ENCODE measurements around the gene NCBP3. TPM values are rescaled to one million over a fixed set of nuclear protein-coding genes. Genes with fewer than 3 reads are reported as not detected.

NCBP3 gene
- total RNA-seq, 1 experiment from 2014 or later: 28.1 TPM

DNA sequence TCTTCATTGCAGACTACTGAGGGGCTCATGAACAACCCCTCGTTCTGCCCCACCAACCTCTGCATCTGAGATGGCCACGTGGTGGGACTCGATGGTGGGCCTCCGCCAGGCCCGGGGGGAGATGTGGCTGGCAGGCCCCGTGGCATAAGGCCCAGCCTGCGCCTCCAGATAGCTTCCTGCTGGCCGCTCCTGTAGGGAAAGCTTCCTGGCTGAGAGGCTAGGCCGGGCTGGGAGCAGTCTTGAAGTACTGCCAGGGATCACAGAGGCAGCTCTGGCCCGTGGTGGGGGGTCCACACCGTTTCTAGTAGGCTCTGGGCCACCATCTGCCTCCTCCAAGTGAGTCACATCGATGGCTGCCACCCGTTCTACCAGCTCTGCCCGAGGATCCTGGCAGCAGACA is 39.2 kb upstream of the NCBP3 start:
- DNase-seq (ENCODE audit: low read depth, low spot score) (no peak), ATAC-seq (no peak)
- Histone ChIP-seq H3K27me3 (ENCODE audit: control insufficient read depth, insufficient read depth, low read length) (no peaks in the 10 kb centered on the region), H3K4me3 (ENCODE audit: low read depth in 2 of 2, low read length in 2 of 2) (no peak overlapping the region), H3K9me3 (ENCODE audit: control insufficient read depth, insufficient read depth, low read depth, low read length) (no peaks in the 10 kb centered on the region), H3K4me1 (ENCODE audit: control insufficient read depth, insufficient read depth, low read length) (peaks cover 38% of the 10 kb centered on the region), H3K36me3 (ENCODE audit: control insufficient read depth, insufficient read depth, low read length) (no peaks in the 10 kb centered on the region), H3K27ac (ENCODE audit: low read length) (no peak overlapping the region)
- in situ Hi-C loops (cut with HindIII; ENCODE audit: low pct_unique_long_range_greater_than_20kb, low sequenced_read_pairs) (no loop called here), intact Hi-C loops (cut with micrococcal nuclease; ENCODE audit: unreplicated experiment) (no loop called here)
- TF ChIP-seq SIN3A (IDR thresholded peaks at IDR 0.05; ENCODE audit: borderline replicate concordance, insufficient read depth, low read depth, low read length): no peak
- TF ChIP-seq POLR2AphosphoS5 (IDR thresholded peaks at IDR 0.05; ENCODE audit: low read depth, low read length): no peak
- no peak for TF ChIP-seq CTCF (IDR thresholded peaks at IDR 0.05)
- TF ChIP-seq TCF7L2 (IDR thresholded peaks at IDR 0.05; ENCODE audit: low read depth, low read length): no peak
- no peak for TF ChIP-seq REST (IDR thresholded peaks at IDR 0.05; ENCODE audit: insufficient read depth in 1 of 2, low read depth in 2 of 2, low read length in 1 of 2)
- ChIA-PET CTCF (no interaction called here), POLR2A (no interaction called here)
- BruUV-seq (replicated peaks): no TSS peak

GRCh38 chr17:3884188-3884587 is 38.1 kb upstream of the NCBP3 start:
- Histone ChIP-seq H3K4me1 (ENCODE audit: control insufficient read depth, insufficient read depth, low read length) (peaks cover 27% of the 10 kb centered on the region), H3K36me3 (ENCODE audit: control insufficient read depth, insufficient read depth, low read length) (no peaks in the 10 kb centered on the region), H3K9me3 (ENCODE audit: control insufficient read depth, insufficient read depth, low read depth, low read length) (no peaks in the 10 kb centered on the region), H3K4me3 (ENCODE audit: low read depth in 2 of 2, low read length in 2 of 2) (no peak overlapping the region), H3K27ac (ENCODE audit: low read length) (no peak overlapping the region), H3K27me3 (ENCODE audit: control insufficient read depth, insufficient read depth, low read length) (no peaks in the 10 kb centered on the region)
- intact Hi-C loops (cut with micrococcal nuclease; ENCODE audit: unreplicated experiment) (no loop called here), in situ Hi-C loops (cut with HindIII; ENCODE audit: low pct_unique_long_range_greater_than_20kb, low sequenced_read_pairs) (no loop called here)
- ATAC-seq (no peak), DNase-seq (ENCODE audit: low read depth, low spot score) (no peak)
- ChIA-PET POLR2A (no interaction called here), CTCF (no interaction called here)
- no TSS peak for BruUV-seq (replicated peaks)
- TF ChIP-seq REST (IDR thresholded peaks at IDR 0.05; ENCODE audit: insufficient read depth in 1 of 2, low read depth in 2 of 2, low read length in 1 of 2): no peak
- TF ChIP-seq SIN3A (IDR thresholded peaks at IDR 0.05; ENCODE audit: borderline replicate concordance, insufficient read depth, low read depth, low read length): no peak
- TF ChIP-seq TCF7L2 (IDR thresholded peaks at IDR 0.05; ENCODE audit: low read depth, low read length): no peak
- no peak for TF ChIP-seq CTCF (IDR thresholded peaks at IDR 0.05)
- no peak for TF ChIP-seq POLR2AphosphoS5 (IDR thresholded peaks at IDR 0.05; ENCODE audit: low read depth, low read length)

Data from Panc1 (cell line).